ACC112 (cell line): ENCODE results near the gene BRF1.

Experiments used
- H2AFZ ChIP-seq: fragments of 200-600 bp; sonication (generic); one replicate; pipeline ENCODE4 v1.6.0; 2017; ENCODE audit warnings: antibody characterized with exemption, low read length; ENCODE audit not compliant: unreplicated experiment
- H3K27ac ChIP-seq: fragments of 200-600 bp; sonication (generic); 2 replicates; pipeline ENCODE4 v1.5.1; 2014; ENCODE audit warnings: low read depth, mild to moderate bottlenecking, antibody characterized with exemption, low read length, moderate library complexity
- H3K27me3 ChIP-seq: fragments of 200-600 bp; sonication (generic); 2 replicates; pipeline ENCODE4 v1.6.1; 2014; ENCODE audit warnings: mild to moderate bottlenecking, antibody characterized with exemption, low read length, moderate library complexity, mixed read lengths; ENCODE audit not compliant: insufficient read depth
- H3K36me3 ChIP-seq: fragments of 200-600 bp; sonication (generic); 2 replicates; pipeline ENCODE4 v1.6.1; 2016; ENCODE audit warnings: mild to moderate bottlenecking, antibody characterized with exemption, low read length, moderate library complexity, mixed read lengths; ENCODE audit not compliant: insufficient read depth
- H3K4me1 ChIP-seq: fragments of 200-600 bp; sonication (generic); one replicate; pipeline ENCODE4 v1.6.1; 2016; ENCODE audit warnings: low read length, mixed read lengths; ENCODE audit not compliant: insufficient read depth, unreplicated experiment, control insufficient read depth
- H3K4me3 ChIP-seq: fragments of 200-600 bp; sonication (generic); 2 replicates; pipeline ENCODE4 v1.5.1; 2014; ENCODE audit warnings: mild to moderate bottlenecking, low read depth, low read length
- H3K79me2 ChIP-seq: fragments of 200-600 bp; sonication (generic); one replicate; pipeline ENCODE4 v1.6.0; 2016; ENCODE audit warnings: low read length; ENCODE audit not compliant: control insufficient read depth, unreplicated experiment, insufficient read depth

Gene BRF1

GRCh38 chr14:105247715-105248367 lies 53.0 kb downstream of the BRF1 start:
- H3K79me2 ChIP-seq: peaks cover 32% of the 10 kb centered on the region

GRCh38 chr14:105247026-105247425 lies 53.8 kb downstream of the BRF1 start:
- Histone ChIP-seq H3K36me3 (no peaks in the 10 kb centered on the region), H3K4me1 (peaks cover 11% of the 10 kb centered on the region), H3K4me3 (no peak overlapping the region; the same call in 1 of the 2 replicates), H2AFZ (no peak overlapping the region), H3K79me2 (peaks cover 32% of the 10 kb centered on the region), H3K27ac (no peak overlapping the region), H3K27me3 (no peaks in the 10 kb centered on the region)

More at GRCh38 chr14:105247715-105248367, 53.0 kb downstream of the BRF1 start:
- Histone ChIP-seq H3K4me3 (peak overlapping the region; percentile 98), H3K27me3 (no peaks in the 10 kb centered on the region), H3K36me3 (no peaks in the 10 kb centered on the region), H2AFZ (peak overlapping the region; percentile 68), H3K27ac (no peak overlapping the region), H3K4me1 (peaks cover 11% of the 10 kb centered on the region)

- Histone ChIP-seq H3K36me3 (no peaks in the 10 kb centered on the region), H3K27ac (no peak overlapping the region), H3K79me2 (peaks cover 22% of the 10 kb centered on the region), H3K4me1 (peaks cover 5% of the 10 kb centered on the region), H3K27me3 (no peaks in the 10 kb centered on the region), H2AFZ (no peak overlapping the region), H3K4me3 (no peak overlapping the region)
Observed at GRCh38 chr14:105244334-105244733, 56.5 kb downstream of the BRF1 start.

- Histone ChIP-seq H3K27ac (no peak overlapping the region), H2AFZ (no peak overlapping the region), H3K36me3 (no peaks in the 10 kb centered on the region), H3K4me3 (no peak overlapping the region), H3K27me3 (no peaks in the 10 kb centered on the region), H3K79me2 (peaks cover 9% of the 10 kb centered on the region), H3K4me1 (no peaks in the 10 kb centered on the region)
Observed at GRCh38 chr14:105241641-105242040, 59.2 kb downstream of the BRF1 start.

GRCh38 chr14:105240811-105241576 lies 59.8 kb downstream of the BRF1 start:
- Histone ChIP-seq H3K4me1 (no peaks in the 10 kb centered on the region), H3K27ac (no peak overlapping the region), H3K4me3 (no peak overlapping the region), H3K36me3 (no peaks in the 10 kb centered on the region), H2AFZ (no peak overlapping the region), H3K79me2 (peaks cover 9% of the 10 kb centered on the region), H3K27me3 (no peaks in the 10 kb centered on the region)

GRCh38 chr14:105229099-105229655 lies 71.6 kb downstream of the BRF1 start:
- Histone ChIP-seq H3K4me1 (no peaks in the 10 kb centered on the region), H3K27ac (no peak overlapping the region), H3K27me3 (no peaks in the 10 kb centered on the region), H2AFZ (no peak overlapping the region), H3K4me3 (no peak overlapping the region), H3K79me2 (no peaks in the 10 kb centered on the region), H3K36me3 (no peaks in the 10 kb centered on the region)

- Histone ChIP-seq H3K27me3 (no peaks in the 10 kb centered on the region), H2AFZ (no peak overlapping the region), H3K36me3 (peaks cover 3% of the 10 kb centered on the region; the same call in 1 of the 2 replicates), H3K79me2 (no peaks in the 10 kb centered on the region), H3K27ac (no peak overlapping the region), H3K4me1 (no peaks in the 10 kb centered on the region), H3K4me3 (no peak overlapping the region)
Observed at GRCh38 chr14:105228562-105228961, 72.2 kb downstream of the BRF1 start.

GRCh38 chr14:105227346-105227745 lies 73.5 kb downstream of the BRF1 start:
- H3K4me1 ChIP-seq: no peaks in the 10 kb centered on the region
- H2AFZ ChIP-seq: no peak overlapping the region
- H3K27me3 ChIP-seq: no peaks in the 10 kb centered on the region
- peaks cover 3% of the 10 kb centered on the region; the same call in 1 of the 2 replicates for H3K36me3 ChIP-seq
- H3K79me2 ChIP-seq: no peaks in the 10 kb centered on the region
- H3K4me3 ChIP-seq: no peak overlapping the region
- H3K27ac ChIP-seq: no peak overlapping the region

GRCh38 chr14:105226198-105226597 lies 74.6 kb downstream of the BRF1 start:
- Histone ChIP-seq H3K27me3 (no peaks in the 10 kb centered on the region), H3K27ac (no peak overlapping the region), H3K79me2 (no peaks in the 10 kb centered on the region), H2AFZ (no peak overlapping the region), H3K4me1 (no peaks in the 10 kb centered on the region), H3K4me3 (no peak overlapping the region), H3K36me3 (peaks cover 3% of the 10 kb centered on the region; the same call in 1 of the 2 replicates)

- H3K4me1 ChIP-seq: no peaks in the 10 kb centered on the region
- H2AFZ ChIP-seq: no peak overlapping the region
- no peaks in the 10 kb centered on the region for H3K27me3 ChIP-seq
- H3K79me2 ChIP-seq: no peaks in the 10 kb centered on the region
- no peak overlapping the region for H3K27ac ChIP-seq
- peaks cover 3% of the 10 kb centered on the region; the same call in 1 of the 2 replicates for H3K36me3 ChIP-seq
- no peak overlapping the region for H3K4me3 ChIP-seq
Observed at GRCh38 chr14:105224845-105225570, 75.8 kb downstream of the BRF1 start.
